Suprapubic skin (tissue), 4 donors: ENCODE data around the gene AGBL1. TPM values are rescaled to one million over a fixed set of nuclear protein-coding genes. Genes with fewer than 3 reads are reported as not detected.

Experiments used
- DNase-seq, 2 donors: peaks; one replicate each; pipeline ENCODE4 v3.0.0-alpha.2; 2019; ENCODE audit warnings: low spot score in 2 of 2
- H3K27ac ChIP-seq: fragments of 200-600 bp; sonication (generic); one replicate; pipeline ENCODE4 v1.5.1; 2019
- H3K27me3 ChIP-seq: fragments of 200-600 bp; sonication (generic); one replicate; pipeline ENCODE4 v1.5.1; 2019
- H3K36me3 ChIP-seq: fragments of 200-600 bp; sonication (generic); one replicate; pipeline ENCODE4 v1.5.1; 2019
- H3K4me1 ChIP-seq: fragments of 200-600 bp; sonication (generic); one replicate; pipeline ENCODE4 v1.5.1; 2019
- H3K4me3 ChIP-seq: fragments of 200-600 bp; sonication (generic); one replicate; pipeline ENCODE4 v1.5.1; 2019; ENCODE audit warnings: mild to moderate bottlenecking
- H3K9me3 ChIP-seq: fragments of 200-600 bp; sonication (generic); one replicate; pipeline ENCODE4 v1.5.1; 2019
- EP300 ChIP-seq: sonication (generic); formaldehyde crosslinking; IDR thresholded peaks from one replicate; pipeline ENCODE4 v1.6.1; 2017; ENCODE audit warnings: antibody characterized with exemption
- POLR2A ChIP-seq, 2 donors: fragments of 450-650 bp; IDR thresholded peaks; one replicate each; pipeline ENCODE4 v1.6.1; 2017; ENCODE audit warnings: antibody characterized with exemption in 2 of 2, mild to moderate bottlenecking in 2 of 2, moderate library complexity in 2 of 2
- POLR2AphosphoS5 ChIP-seq, 3 donors: sonication (generic); formaldehyde crosslinking; IDR thresholded peaks; one replicate each; pipeline ENCODE4 v1.6.1; 2017; ENCODE audit warnings: antibody characterized with exemption in 3 of 3
- WGBS: methylation state at CpG from one replicate; pipeline ENCODE4 v1.1.5; 2018; 5-methylcytosine and 5-hydroxymethylcytosine counted together
- total RNA-seq, 4 donors: library from RNA; depleted of rRNA; stranded (reverse); fragments of >200 nt; gene quantifications; one replicate each; pipeline ENCODE4 v1.1.0, GENCODE V29; 2016
- TF ChIP-seq, protein P1 (sequence below), 2 donors: fragments of 200-600 bp in 1 of 2; fragments of 450-650 bp in 1 of 2; sonication (generic) in 1 of 2; IDR thresholded peaks; one replicate each; pipeline ENCODE4 v1.5.1; 2016 to 2019; ENCODE audit warnings: antibody characterized with exemption in 2 of 2, mild to moderate bottlenecking in 1 of 2, moderate library complexity in 1 of 2

AGBL1 gene
- total RNA-seq, 4 donors from 2014 or later: 0.23 to 0.56 TPM; not detected in 2

DNA sequence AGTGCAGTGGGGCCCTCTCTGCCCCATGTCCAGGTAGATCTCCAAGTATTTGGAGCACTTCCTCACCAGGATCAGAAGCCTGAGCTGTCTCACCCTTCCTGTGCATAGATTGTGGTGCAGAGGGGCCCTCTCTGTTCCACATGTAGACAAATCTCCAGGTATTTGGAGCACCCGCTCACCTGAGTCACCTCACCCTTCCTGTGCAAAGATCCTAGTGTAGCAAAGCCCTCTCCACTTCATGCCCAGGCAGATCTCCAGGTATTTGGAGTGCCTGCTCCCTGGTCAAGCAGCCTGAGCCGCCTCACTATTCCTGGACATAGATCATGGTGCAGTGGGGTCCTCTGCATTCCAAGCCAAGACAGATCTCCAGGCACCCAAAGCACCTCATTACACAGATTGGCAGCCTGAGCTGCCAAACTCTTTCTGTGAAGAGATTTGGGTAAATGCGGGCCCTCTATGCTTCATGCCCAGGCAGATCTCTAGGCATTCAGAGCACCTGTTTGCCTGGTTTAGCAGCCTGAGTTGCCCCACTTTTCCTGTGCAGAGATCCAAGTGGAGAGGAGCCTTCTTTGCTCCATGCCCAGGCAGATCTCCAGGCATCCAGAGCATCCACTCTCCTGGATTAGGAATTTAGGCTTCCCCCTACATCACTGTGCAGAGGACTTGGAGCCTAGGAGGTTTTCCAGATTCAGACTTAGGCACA, 249.8 kb downstream of the AGBL1 start:
- no peak for DNase-seq
- H3K27ac ChIP-seq: no peak overlapping the region
- no peaks in the 10 kb centered on the region for H3K4me1 ChIP-seq
- no peak for TF ChIP-seq EP300
- TF ChIP-seq POLR2A (IDR thresholded peaks at IDR 0.05): no peak
- TF ChIP-seq, protein P1, sequence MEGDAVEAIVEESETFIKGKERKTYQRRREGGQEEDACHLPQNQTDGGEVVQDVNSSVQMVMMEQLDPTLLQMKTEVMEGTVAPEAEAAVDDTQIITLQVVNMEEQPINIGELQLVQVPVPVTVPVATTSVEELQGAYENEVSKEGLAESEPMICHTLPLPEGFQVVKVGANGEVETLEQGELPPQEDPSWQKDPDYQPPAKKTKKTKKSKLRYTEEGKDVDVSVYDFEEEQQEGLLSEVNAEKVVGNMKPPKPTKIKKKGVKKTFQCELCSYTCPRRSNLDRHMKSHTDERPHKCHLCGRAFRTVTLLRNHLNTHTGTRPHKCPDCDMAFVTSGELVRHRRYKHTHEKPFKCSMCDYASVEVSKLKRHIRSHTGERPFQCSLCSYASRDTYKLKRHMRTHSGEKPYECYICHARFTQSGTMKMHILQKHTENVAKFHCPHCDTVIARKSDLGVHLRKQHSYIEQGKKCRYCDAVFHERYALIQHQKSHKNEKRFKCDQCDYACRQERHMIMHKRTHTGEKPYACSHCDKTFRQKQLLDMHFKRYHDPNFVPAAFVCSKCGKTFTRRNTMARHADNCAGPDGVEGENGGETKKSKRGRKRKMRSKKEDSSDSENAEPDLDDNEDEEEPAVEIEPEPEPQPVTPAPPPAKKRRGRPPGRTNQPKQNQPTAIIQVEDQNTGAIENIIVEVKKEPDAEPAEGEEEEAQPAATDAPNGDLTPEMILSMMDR (IDR thresholded peaks at IDR 0.05): no peak
- TF ChIP-seq POLR2AphosphoS5 (IDR thresholded peaks at IDR 0.05): no peak
- H3K36me3 ChIP-seq: no peaks in the 10 kb centered on the region
- H3K27me3 ChIP-seq: no peaks in the 10 kb centered on the region
- 93% methylated on average over 2 of the region's 3 CpGs for WGBS
- no peak overlapping the region for H3K4me3 ChIP-seq
- H3K9me3 ChIP-seq: peaks cover 11% of the 10 kb centered on the region

DNA sequence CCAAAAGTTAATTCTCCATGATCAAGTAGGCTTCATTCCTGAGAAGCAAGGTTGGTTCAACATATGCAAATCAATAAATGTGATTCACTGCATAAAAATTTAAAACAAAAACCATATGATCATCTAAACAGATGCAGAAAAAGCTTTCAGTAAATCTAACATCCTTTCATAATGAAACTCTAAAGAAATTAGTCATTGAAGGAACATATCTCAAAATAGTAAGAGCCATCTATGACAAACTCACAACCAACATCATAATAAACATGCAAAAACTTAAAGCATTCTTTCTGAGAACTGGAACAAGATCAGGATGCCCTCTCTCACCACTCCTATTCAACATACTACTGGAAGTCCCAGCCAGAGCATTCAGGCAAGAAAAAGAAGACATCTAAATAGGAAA, 254.1 kb downstream of the AGBL1 start:
- no peak for DNase-seq
- H3K27me3 ChIP-seq: no peaks in the 10 kb centered on the region
- TF ChIP-seq EP300 (no peak), POLR2AphosphoS5 (IDR thresholded peaks at IDR 0.05) (no peak), POLR2A (IDR thresholded peaks at IDR 0.05) (no peak)
- TF ChIP-seq, protein P1 (IDR thresholded peaks at IDR 0.05): no peak
- peaks cover 9% of the 10 kb centered on the region for H3K9me3 ChIP-seq
- no peaks in the 10 kb centered on the region for H3K36me3 ChIP-seq
- H3K4me3 ChIP-seq: no peak overlapping the region
- H3K27ac ChIP-seq: no peak overlapping the region
- no peaks in the 10 kb centered on the region for H3K4me1 ChIP-seq

DNA sequence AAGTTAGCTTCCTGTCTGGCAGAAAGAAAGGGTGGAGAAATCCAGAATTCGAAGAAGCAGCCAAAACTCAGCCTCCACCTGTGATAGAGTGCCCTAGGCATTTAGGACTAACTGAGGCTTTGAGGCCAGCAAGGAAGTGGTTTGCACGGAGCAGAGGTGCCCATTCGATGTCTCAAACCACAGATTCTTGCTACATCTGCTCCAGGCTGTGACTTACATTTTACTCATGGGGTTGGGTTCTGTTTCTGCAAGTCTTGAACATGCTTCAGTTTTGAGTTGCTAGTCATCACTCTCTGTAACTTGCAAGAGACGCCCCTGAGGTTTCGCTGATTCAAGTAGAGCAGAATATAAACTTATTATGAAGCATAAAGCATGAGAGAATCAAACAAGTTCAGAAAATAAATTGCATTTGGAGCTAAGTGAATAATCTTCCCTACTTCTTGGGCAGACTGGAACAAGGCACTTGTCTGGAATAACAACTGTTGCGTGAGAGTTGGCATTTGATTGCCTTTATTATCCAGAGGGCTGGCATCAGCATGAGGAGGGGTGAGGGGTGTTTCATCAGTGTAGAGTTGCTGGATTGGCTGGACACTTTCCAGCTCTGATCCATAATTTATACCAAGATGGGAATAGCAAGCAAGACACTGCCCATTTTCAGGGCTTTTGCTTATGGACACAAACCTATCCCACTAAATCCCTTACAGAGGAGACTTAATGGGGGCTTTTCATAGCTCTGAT, 256.5 kb downstream of the AGBL1 start:
- Histone ChIP-seq H3K27me3 (no peaks in the 10 kb centered on the region), H3K4me1 (no peaks in the 10 kb centered on the region), H3K4me3 (no peak overlapping the region), H3K9me3 (no peaks in the 10 kb centered on the region), H3K36me3 (no peaks in the 10 kb centered on the region), H3K27ac (no peak overlapping the region)
- DNase-seq: no peak
- TF ChIP-seq EP300 (no peak), POLR2AphosphoS5 (IDR thresholded peaks at IDR 0.05) (no peak), POLR2A (IDR thresholded peaks at IDR 0.05) (no peak)
- TF ChIP-seq, protein P1 (IDR thresholded peaks at IDR 0.05): no peak
- WGBS: 70% methylated on average over 6 of the region's 6 CpGs

DNA sequence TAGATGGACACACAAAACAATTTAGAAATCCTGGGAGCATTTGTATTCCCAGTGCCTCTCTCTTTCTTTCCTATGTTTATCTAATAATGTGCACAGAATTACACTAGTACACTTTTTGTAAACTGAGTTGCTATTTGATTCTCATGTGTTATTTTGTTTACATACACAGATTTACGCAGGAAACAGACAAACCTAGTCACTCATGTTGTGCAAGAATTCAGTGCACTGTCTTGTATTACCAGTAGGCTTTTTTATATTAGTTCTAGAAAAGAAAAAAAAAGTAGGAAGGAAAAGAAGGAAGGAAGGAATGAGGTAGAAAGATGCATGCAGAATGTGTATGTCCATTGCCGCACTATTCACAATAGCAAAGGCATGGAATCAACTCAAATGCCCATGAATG, 257.4 kb downstream of the AGBL1 start:
- no peak for DNase-seq
- Histone ChIP-seq H3K36me3 (no peaks in the 10 kb centered on the region), H3K27me3 (no peaks in the 10 kb centered on the region), H3K4me1 (no peaks in the 10 kb centered on the region), H3K9me3 (no peaks in the 10 kb centered on the region), H3K4me3 (no peak overlapping the region), H3K27ac (no peak overlapping the region)
- 99% methylated on average over 2 of the region's 2 CpGs for WGBS
- TF ChIP-seq, protein P1 (IDR thresholded peaks at IDR 0.05): no peak
- no peak for TF ChIP-seq POLR2A (IDR thresholded peaks at IDR 0.05)
- TF ChIP-seq EP300: no peak
- no peak for TF ChIP-seq POLR2AphosphoS5 (IDR thresholded peaks at IDR 0.05)

DNA sequence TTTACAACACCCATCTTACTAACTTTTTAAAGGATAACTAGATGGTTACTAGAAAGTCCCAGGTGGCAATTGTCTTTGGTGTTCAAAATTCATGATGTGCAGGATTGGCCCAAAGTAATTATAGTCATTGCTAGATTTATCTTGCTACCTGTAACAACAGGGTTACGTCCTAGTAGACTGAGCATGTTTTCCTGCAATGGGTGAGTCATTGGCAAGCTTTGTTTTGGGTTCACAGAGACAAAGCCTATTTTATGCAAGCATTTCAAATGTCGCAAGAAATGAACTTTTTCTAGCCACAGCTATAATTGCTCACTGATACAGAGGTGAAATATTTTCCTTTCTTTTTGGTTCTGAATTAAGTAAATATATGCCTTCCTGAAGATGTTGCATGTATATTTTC, 267.6 kb downstream of the AGBL1 start:
- TF ChIP-seq POLR2A (IDR thresholded peaks at IDR 0.05): no peak
- TF ChIP-seq, protein P1 (IDR thresholded peaks at IDR 0.05): no peak
- no peak for TF ChIP-seq POLR2AphosphoS5 (IDR thresholded peaks at IDR 0.05)
- TF ChIP-seq EP300: no peak
- Histone ChIP-seq H3K36me3 (no peaks in the 10 kb centered on the region), H3K27me3 (no peaks in the 10 kb centered on the region), H3K9me3 (no peaks in the 10 kb centered on the region), H3K4me1 (no peaks in the 10 kb centered on the region), H3K27ac (no peak overlapping the region), H3K4me3 (no peak overlapping the region)
- 70% methylated on average over 2 of the region's 2 CpGs for WGBS
- no peak for DNase-seq
